Epithelial cell of prostate (primary cell): ENCODE data around the gene VMAC.

Experiments used
- DNase-seq: peaks from one replicate; pipeline ENCODE4 v3.0.0-alpha.2; 2011; ENCODE audit warnings: low read depth, low spot score
- H3K27ac ChIP-seq: fragments of 450-650 bp; 2 replicates; pipeline ENCODE4 v1.5.1; 2017; ENCODE audit warnings: mild to moderate bottlenecking

VMAC gene

DNA sequence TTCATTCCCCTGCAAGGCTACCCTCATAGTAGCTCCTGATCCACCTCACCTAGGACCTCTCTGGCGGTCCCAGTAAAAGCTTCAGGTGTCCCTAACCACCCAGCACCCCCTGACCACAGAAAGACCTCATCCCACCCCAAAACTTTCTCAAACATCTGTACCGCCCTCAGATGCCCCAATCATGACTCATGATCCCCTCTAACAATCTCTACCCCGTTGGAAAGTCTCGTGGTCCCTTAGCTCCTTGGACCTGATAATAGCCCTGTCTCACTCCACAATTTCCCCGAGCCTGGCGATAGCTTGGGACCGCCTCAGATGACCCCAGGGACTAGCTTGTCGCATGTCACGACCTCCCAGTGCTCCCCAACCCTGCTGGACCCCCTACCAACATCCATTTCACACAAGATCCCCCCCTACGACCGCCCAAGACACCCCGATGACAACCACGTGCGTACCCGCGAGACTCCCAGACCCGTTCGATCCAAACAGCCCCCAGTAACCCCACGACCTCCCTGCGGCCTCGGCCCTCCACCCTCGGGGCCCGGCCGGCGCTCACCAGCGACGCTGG is 1.5 kb upstream of the VMAC start:
- H3K27ac ChIP-seq = peak overlapping the region; percentile 87
- DNase-seq = no peak

DNA sequence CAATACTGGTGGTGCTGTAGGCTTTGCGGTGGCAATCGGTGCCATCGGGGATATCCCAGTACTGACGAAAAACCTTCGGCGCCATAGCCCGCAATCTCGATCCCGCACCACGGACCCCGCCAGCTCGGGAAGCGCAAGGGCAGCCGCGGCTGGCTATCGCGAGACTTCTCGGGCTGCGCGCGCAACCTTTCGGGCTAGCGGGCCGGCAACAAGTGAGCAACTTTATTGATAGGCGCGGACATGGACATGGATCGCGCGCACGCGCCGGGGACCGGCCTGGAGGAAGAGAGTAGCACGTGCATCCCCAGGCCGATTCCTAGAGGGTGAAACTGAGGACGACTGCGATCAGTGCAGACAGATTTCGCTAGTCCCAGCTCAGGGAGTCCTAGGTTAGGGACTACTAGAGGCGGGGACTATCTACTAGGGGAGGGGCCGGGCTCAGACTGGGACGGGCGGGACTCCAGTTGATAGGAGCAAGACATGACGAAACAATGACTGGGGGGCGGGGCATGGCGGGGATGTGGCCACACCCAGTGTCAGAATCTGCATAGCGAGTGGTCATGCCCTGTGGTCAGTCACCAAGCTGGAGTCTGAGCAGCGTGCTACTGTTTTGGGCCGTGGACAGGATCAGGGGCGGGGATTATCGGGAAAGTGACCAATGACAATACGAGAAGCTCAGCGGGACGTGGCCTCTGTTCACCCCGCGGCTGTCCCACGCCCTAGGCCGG is 884 bp upstream of the VMAC start, which contains the start of gene NDUFA11:
NDUFA11 (minus strand) TSS at position 167 of the 728 bp plus-strand sequence; CDS start at position 85, 82 bp downstream.
- no peak for DNase-seq
- H3K27ac ChIP-seq = peak within 1 kb of the TSS; percentile 87

DNA sequence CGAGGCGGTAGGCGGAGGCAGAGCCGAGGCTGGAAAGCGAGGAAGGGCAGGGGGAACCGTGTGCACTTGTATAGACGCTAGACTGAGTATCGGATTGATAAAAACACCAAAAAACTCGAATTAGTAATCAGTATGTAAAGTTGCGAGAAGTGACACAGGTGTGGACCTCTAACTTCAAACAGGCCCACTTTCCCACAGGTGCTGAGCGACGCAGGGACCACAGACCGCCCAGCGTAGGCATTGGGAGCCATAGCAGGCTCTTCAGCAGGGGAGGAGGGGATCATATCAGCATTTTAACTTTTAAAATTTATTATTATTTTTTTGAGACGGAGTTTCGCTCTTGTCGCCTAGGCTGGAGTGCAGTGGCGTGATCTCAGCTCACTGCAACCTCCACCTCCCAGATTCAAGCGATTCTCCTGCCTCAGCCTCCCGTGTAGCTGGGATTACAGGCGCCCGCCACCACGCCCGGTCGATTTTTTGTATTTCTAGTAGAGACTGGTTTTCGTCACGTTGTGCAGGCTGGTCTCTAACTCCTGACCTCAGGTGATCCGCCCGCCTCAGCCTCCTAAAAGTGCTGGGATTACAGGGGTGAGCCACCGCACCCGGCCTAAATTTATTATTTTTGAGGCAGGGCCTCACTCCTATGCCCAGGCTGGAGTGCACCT is 574 bp downstream of the VMAC start:
- no peak for DNase-seq
- H3K27ac ChIP-seq = peak overlapping the region; percentile 53

DNA sequence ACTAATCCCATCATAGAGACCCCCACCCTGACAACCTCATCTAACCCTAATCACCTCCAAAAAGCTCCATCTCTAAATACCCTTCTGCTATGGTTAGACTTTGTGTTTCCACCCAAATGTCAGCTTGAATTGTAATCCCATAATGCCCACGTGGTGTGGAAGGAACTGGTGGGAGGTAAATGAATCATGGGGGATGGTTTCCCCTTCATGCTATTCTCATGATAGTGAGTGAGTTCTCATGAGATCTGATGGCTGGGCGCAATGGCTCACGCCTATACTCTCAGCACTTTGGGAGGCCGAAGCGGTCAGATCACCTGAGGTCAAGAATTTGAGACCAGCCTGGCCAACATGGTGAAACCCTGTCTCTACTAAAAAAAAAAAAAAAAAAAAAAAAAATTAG is 2.6 kb downstream of the VMAC start:
- no peak for DNase-seq
- no peak overlapping the region for H3K27ac ChIP-seq

DNA sequence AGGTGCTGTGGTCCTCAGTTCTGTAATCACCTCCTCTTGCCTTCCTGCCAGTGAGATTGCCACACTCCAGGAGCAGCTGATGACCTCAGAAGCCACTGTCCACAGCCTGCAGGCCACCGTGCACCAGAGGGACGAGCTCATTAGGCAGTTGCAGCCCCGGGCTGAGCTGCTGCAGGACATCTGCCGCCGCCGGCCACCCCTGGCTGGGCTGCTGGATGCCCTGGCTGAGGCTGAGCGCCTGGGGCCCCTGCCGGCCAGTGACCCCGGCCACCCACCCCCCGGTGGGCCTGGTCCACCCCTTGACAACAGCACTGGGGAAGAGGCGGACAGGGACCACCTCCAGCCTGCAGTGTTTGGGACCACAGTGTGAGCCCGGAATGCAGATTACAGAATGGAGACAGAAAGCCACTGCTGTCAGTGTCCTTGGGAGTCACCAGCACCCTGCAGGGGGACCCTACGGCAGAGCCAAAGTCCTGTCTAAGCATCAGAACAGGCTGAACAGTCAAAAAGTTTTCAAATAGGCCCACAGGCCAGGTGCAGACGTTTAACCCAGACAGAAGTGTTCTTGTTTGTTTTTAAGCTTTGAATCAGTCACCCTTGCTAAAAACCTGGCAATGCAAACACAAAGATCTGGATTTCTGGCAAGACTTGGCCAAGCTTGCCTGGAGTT is 4.2 kb downstream of the VMAC start:
- no peak for DNase-seq

DNA sequence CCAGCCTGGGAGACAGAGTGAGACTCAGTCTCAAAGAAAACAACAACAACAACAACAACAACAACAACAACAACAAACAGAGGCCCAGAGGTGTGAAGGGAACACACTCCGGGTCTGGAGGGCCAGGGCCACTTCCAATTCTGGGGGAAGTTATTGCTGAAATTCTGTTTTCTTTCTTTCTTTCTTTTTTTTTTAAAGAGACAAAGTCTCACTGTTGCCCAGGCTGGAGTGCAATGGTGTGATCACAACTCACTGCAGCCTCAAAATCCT is 5.9 kb downstream of the VMAC start:
- no peak for DNase-seq
- H3K27ac ChIP-seq = peak overlapping the region; percentile 60

More for the DNA sequence above, 4.2 kb downstream of the VMAC start:
- H3K27ac ChIP-seq = peak overlapping the region; percentile 60

DNA sequence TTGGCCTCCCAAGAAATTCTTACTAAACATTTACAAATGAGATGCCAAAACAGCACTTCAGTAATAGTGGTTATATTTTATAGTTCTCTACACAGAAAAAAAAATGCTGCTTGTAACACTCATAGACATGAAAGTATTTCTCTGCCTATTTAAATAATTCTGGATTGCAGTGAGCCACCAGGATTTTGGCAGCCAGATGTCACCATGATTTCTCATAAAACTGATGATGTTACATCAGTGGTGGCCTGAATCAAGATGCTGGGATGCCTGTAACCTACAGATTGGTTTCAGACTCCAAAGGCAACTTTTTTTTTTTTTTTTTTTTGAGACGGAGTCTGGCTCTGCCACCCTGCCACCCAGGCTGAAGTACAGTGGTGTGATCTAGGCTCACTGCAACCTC is 6.7 kb downstream of the VMAC start:
- no peak overlapping the region for H3K27ac ChIP-seq
- DNase-seq = no peak

DNA sequence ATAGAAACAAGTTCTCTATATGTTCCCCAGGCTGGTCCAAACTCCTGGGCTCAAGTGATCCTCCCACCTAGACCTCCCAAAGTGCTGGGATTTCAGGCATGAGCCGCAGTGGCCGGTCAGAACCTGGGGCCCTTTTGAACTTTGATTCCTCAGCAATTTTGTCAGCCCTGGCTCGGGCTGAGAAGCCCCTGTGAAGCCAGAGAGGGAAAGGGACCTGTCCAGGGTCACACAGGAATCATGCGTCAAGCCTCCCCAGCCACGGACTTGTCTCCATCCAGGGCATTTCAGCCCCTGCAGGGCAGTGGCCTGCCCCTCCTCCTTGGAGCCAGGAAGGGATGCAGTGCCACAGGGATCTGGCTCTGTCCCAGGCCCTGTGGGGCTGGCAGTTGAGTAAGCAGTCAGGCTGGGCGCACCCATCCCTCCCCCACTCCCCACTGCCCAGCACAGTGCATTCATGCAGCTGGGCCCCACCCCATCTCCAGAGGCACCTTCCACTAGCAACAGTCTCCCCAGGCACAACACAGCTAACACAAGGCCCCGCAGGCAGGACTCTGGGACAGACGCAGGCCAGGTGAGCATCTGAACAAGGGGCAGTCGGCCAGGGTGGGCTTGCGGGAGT is 9.2 kb downstream of the VMAC start, which contains the start of gene CAPS:
CAPS (plus strand) TSS at position 516 of the 619 bp plus-strand sequence. CDS start 153 bp downstream, outside the sequence.
- DNase-seq = peak; percentile 18

DNA sequence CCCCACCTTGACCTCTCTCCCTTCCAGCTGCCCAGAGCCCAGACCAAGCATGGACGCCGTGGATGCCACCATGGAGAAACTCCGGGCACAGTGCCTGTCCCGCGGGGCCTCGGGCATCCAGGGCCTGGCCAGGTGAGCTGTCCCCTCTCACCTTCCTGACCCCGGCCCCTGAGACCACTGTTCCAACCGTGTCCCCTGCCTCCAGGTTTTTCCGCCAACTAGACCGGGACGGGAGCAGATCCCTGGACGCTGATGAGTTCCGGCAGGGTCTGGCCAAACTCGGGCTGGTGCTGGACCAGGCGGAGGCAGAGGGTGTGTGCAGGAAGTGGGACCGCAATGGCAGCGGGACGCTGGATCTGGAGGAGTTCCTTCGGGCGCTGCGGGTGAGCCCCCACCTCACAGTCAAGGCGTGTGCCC is 9.7 kb downstream of the VMAC start:
- no peak overlapping the region for H3K27ac ChIP-seq
- no peak for DNase-seq

More for the DNA sequence above, 9.2 kb downstream of the VMAC start, which contains the start of gene CAPS:
- no peak within 1 kb of the TSS for H3K27ac ChIP-seq

DNA sequence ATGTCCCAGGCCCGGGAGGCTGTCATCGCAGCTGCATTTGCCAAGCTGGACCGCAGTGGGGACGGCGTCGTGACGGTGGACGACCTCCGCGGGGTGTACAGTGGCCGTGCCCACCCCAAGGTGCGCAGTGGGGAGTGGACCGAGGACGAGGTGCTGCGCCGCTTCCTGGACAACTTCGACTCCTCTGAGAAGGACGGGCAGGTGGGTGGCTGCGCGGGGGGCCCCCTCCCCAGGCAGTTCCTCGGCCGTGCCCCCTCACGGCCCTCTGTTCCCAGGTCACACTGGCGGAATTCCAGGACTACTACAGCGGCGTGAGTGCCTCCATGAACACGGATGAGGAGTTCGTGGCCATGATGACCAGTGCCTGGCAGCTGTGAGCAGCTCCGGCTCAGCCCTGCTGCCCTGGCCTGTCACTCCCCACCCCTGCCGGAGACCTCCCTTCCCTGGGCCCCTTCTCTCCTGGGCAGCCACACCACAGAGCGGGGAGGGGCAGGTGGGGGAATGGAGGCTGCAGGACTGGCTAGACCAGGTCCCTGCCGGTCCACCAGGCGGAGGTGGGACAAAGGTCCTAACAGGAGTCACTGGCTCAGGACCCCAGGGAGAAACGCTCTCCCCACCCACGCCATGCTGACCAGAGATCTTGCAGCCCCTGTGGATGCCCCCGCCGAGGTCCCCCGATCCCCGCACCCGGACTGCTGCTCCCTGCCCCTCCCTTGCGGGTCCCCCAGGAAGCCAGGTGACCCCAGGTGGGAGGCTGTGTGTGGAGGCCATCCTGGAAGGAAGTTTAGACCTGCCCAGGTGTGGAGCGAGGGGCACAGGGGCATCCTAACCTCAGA is 10.5 kb downstream of the VMAC start:
- DNase-seq = no peak
- no peak overlapping the region for H3K27ac ChIP-seq

DNA sequence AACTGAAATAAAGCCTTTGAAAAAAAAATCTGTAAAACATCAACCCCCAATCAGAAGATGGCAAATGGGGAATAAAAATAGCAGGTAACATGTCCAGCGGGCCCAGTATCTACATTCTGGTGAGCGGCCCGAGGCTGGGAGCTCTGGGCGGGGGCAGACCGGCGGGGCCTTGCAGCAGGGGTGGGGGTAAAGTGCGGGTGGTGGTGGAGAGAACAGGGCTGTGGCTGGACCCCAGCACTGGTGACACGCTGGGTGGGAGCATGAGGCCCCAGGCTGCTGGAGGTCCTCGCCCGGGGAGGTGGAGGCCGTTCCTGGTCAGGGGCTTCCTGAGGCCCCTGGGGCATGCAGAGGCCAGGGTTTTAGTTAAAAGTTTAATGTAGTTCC is 11.1 kb downstream of the VMAC start:
- H3K27ac ChIP-seq = no peak overlapping the region
- DNase-seq = no peak

DNA sequence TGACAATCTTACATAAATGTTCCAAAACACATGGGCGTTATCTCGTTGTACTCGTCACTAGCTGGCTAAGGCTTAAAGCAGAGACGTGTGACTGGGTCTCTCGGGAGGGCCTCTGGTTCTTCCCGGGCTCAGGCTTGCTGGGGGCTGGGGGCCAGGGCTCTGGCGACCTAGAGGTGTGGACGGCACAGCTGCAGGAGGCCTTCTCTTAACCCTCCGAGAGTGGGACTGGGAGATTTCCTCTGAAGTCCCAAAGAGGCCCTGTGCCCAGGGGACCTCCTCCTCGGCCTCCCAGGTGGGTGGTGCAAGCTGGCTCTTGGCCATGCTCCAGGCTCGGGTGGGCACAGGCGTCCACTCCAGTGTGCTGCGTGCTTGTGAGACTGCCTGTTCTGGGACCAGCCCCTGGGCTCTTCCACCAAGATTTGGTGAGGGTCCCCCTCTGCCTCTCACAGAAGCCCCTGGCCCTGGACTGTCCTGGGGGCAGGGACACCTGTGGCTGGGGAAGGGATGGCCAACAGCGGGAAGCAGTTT is 11.6 kb downstream of the VMAC start:
- no peak for DNase-seq
- no peak overlapping the region for H3K27ac ChIP-seq

DNA sequence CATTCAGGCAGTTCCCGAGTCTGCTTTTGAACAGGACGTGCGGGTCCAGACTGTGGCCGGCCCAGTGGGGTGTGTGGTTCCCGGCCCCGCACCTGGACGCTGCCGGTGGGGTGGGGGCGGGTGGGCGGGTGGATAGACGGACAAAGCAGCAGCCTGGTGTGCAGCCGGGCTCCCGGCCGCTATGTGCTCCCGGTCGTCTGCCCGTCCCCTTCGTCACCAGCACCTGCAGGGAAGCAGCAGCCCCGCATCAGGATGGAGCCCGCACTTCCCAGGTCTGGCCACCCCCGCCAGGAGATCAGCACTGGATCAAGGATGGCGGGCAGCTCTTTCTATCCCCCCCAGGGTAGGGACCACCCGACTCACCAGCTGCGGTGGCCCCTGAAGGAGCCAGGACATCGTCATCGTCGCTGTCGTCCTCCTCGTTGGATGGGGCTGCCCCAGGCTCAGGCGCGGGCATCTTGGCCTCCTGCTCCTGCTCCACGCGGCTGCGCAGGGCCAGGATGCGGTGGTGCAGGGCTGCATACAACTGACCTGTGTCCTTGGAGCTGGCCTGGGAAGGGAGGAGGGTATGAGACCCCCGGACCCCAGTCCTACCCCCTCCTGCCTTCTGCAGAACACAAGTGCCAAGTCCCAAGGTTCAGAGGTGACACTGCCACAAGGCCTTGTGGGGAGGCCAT is 12.9 kb downstream of the VMAC start:
- no peak for DNase-seq
- no peak overlapping the region for H3K27ac ChIP-seq

DNA sequence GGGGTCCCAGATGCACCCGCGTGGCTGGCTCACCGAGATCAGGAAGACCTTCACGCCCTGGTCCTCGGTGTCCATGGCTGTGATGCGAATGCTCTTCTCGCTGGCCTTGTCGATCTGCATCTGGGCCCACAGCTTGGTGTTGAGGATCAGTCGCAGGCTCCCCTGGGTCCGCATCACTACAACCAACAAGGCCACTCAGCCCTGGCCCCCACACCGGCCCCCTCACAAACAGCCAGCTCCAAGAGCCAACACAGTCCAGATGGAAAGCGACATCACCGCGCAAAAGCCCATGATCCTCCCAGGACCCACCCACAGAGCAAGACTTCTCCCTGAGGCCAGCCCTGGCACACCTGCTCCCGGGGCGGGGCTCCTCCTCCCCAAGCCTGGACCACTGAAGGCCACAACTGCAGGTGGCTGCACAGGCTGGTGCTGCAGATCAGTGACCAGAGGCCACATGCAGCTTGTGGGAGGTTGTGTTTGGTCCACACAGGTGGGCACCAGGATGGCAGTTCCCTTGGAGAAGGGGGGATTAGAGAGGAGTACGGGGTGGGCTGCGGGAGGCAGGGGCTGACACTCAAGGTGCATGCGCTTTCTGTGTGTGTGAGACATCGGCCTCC is 13.9 kb downstream of the VMAC start:
- H3K27ac ChIP-seq = no peak overlapping the region
- DNase-seq = no peak

DNA sequence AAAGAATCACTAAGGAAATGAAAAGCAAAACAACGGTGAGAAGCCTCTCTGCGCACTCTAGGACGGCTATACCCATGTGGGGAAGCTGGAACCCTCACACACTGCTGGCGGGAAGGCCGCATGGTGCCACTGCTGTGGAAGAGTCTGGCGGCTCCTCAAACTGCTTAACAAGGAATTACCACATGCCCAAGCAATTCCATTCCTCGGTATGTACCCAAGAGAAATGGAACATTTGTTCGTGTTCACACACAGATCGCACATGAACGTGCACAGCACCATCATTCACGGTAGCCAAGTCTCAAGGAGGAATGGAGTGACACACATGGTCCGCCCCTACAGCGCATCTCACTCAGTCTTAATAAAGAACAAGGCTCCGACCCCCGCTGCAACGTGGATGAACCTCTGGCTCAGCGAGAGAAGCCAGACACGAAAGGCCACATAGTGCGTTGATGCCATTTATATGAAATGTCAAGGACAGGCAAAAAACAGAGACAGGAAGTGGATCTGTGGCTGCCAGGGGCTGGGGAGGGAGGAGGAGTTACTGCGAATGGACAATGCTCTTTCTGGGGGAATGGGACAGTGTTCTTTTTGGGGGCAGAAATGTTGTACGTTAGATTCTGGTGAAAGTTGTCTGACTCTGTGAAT is 17.0 kb downstream of the VMAC start:
- no peak overlapping the region for H3K27ac ChIP-seq
- DNase-seq = no peak

DNA sequence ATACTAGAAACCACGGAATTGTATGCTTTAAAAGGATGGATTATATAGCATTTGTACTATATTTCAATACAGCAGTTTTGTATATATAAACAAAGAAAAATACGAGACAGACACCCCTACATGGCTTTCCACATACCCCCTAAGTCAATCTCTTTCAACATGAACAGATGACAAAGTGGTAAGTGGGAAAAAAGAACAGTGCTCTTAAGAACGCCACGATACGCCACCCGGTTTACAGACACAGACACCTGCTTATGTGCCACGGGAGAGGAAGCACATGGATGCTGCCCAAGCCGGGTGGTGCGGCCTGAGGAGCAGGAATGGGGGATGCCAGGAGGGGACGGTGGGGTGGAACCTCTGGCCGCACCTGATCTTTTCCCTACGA is 17.5 kb downstream of the VMAC start:
- no peak for DNase-seq
- H3K27ac ChIP-seq = no peak overlapping the region

DNA sequence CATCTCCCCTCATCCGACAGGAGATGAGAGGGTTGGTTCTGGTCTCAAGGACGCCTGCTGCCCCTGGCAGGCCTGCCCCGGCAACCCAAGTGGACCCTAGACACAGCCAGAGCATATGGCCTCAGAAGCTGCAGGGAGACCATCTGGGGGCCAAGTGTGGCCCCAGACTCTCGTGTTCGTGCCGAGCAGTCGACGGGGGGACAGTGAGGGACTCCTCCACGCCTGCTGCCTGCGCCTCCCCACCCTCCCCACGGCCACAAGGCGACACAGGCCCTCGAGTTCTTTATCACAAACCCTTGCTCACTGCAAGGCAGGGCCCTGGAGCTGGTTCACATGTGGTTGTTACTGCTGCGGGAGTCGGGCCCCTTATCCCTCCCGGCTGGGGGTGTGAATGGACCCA is 18.7 kb downstream of the VMAC start:
- no peak for DNase-seq
- no peak overlapping the region for H3K27ac ChIP-seq

DNA sequence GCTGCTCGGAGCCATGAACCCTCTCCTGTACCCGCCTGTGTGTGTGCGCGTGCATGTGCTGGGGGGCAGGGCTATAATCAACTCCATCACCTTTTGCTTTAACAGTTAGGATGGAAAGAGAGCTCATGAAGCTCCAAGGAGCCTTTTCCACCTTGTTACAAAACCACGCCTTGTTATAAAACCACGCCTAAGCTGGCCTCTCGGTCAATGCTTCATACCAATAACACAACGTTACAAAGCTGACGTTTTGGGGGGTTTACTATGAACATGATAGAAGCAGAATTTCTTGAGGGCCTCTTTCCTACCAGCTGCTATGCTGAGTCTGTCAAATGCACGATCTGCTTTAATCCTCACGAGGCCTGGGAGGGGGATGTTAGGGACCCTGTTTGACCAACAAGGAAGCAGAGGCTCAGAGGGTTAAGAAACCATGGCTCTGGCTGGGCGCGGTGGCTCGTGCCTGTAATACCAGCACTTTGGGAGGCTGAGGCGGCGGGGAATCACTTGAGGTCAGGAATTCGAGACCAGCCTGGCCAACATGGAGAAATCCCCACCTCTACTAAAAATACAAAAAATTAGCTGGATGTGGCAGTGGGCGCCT is 21.3 kb downstream of the VMAC start:
- H3K27ac ChIP-seq = no peak overlapping the region
- no peak for DNase-seq
